Neural cell (in vitro differentiated cells): ENCODE results near the gene TMEM132C. TPM values are rescaled to one million over a fixed set of nuclear protein-coding genes. Genes with fewer than 3 reads are reported as not detected.

ENCODE experiments used
- H2AFZ ChIP-seq: fragments of 200-600, 300-800 bp; sonication (generic), shearing (Covaris generic); 2 replicates; pipeline ENCODE4 v1.6.0; 2014; ENCODE audit warnings: low read depth, mild to moderate bottlenecking, antibody characterized with exemption, low read length, moderate library complexity
- H3F3A ChIP-seq: fragments of 200-600 bp; shearing (Covaris generic); 2 replicates; pipeline ENCODE4 v1.6.1; 2016; ENCODE audit warnings: mild to moderate bottlenecking, moderate library complexity, mixed read lengths, antibody characterized with exemption, low read length; ENCODE audit not compliant: insufficient read depth, poor library complexity, severe bottlenecking
- H3K27ac ChIP-seq: fragments of 200-600, 300-800 bp; sonication (generic), shearing (Covaris generic); 2 replicates; pipeline ENCODE4 v1.5.1; 2014; ENCODE audit warnings: mild to moderate bottlenecking, low read length, moderate library complexity
- H3K27me3 ChIP-seq: fragments of 300-800, 200-600 bp; sonication (generic), shearing (Covaris generic); 2 replicates; pipeline ENCODE4 v1.6.0; 2014; ENCODE audit warnings: mild to moderate bottlenecking, low read depth, low read length, moderate library complexity; ENCODE audit not compliant: insufficient read depth
- H3K36me3 ChIP-seq: fragments of 300-800, 200-600 bp; sonication (generic), shearing (Covaris generic); 2 replicates; pipeline ENCODE4 v1.5.1; 2014; ENCODE audit warnings: mild to moderate bottlenecking, antibody characterized with exemption, low read length, moderate library complexity; ENCODE audit not compliant: insufficient read depth
- H3K4me2 ChIP-seq: fragments of 300-800, 200-600 bp; sonication (generic), shearing (Covaris generic); 2 replicates; pipeline ENCODE4 v1.6.0; 2014; ENCODE audit warnings: mild to moderate bottlenecking, low read length
- H3K4me3 ChIP-seq: fragments of 300-800, 200-600 bp; sonication (generic), shearing (Covaris generic); 2 replicates; pipeline ENCODE4 v1.5.1; 2014; ENCODE audit warnings: mild to moderate bottlenecking, low read length, moderate library complexity
- H3K79me2 ChIP-seq: fragments of 200-600 bp; shearing (Covaris generic); replicated peaks from 2 replicates; pipeline ENCODE4 v1.6.0; 2014; ENCODE audit warnings: mild to moderate bottlenecking, low read length, moderate library complexity; ENCODE audit not compliant: insufficient read depth
- H3K9ac ChIP-seq: fragments of 300-800, 200-600 bp; sonication (generic), shearing (Covaris generic); 2 replicates; pipeline ENCODE4 v1.6.1; 2016; ENCODE audit warnings: mild to moderate bottlenecking, low read length, mixed read lengths
- H3K9me2 ChIP-seq: fragments of 200-600 bp; shearing (Covaris generic); 2 replicates; pipeline ENCODE4 v1.6.1; 2016; ENCODE audit warnings: mild to moderate bottlenecking, low read length, mixed read lengths; ENCODE audit not compliant: insufficient read depth
- H3K9me3 ChIP-seq: fragments of 200-600, 300-800 bp; sonication (generic), shearing (Covaris generic); 2 replicates; pipeline ENCODE4 v1.6.1; 2016; ENCODE audit warnings: mild to moderate bottlenecking, mixed run types, low read length, moderate library complexity, mixed read lengths
- H4K20me1 ChIP-seq: fragments of 200-600 bp; shearing (Covaris generic); 2 replicates; pipeline ENCODE4 v1.6.1; 2016; ENCODE audit warnings: mild to moderate bottlenecking, mixed run types; ENCODE audit not compliant: insufficient read depth
- EP300 ChIP-seq: fragments of 450-650 bp; conservative IDR thresholded peaks from 2 replicates; pipeline ENCODE4 v1.6.1; 2014; ENCODE audit warnings: antibody characterized with exemption, mild to moderate bottlenecking, moderate library complexity; ENCODE audit not compliant: poor library complexity, severe bottlenecking
- EZH2 ChIP-seq: fragments of 200-600, 300-800 bp; shearing (Covaris generic), sonication (generic); IDR thresholded peaks from 2 replicates; pipeline ENCODE4 v1.6.1; 2014; ENCODE audit warnings: antibody characterized with exemption, low read length, borderline replicate concordance, mild to moderate bottlenecking; ENCODE audit not compliant: insufficient read depth, poor library complexity, severe bottlenecking
- MXI1 ChIP-seq: fragments of 450-650 bp; conservative IDR thresholded peaks from 2 replicates; pipeline ENCODE4 v1.6.1; 2014; ENCODE audit warnings: antibody characterized with exemption, mild to moderate bottlenecking; ENCODE audit not compliant: poor library complexity, severe bottlenecking
- POLR2AphosphoS5 ChIP-seq: IDR thresholded peaks from 2 replicates; pipeline ENCODE4 v1.6.1; 2012
- RAD21 ChIP-seq: fragments of 450-650 bp; conservative IDR thresholded peaks from 2 replicates; pipeline ENCODE4 v1.6.1; 2014; ENCODE audit warnings: antibody characterized with exemption, mild to moderate bottlenecking, moderate library complexity
- REST ChIP-seq: IDR thresholded peaks from 2 replicates; pipeline ENCODE4 v1.6.1; 2012; ENCODE audit warnings: borderline replicate concordance
- SMC3 ChIP-seq: fragments of 450-650 bp; conservative IDR thresholded peaks from 2 replicates; pipeline ENCODE4 v1.6.1; 2014; ENCODE audit warnings: antibody characterized with exemption, mild to moderate bottlenecking, moderate library complexity; ENCODE audit not compliant: poor library complexity
- TAF1 ChIP-seq: IDR thresholded peaks from 2 replicates; pipeline ENCODE4 v1.6.1; 2012; ENCODE audit warnings: low read depth
- polyA plus RNA-seq: library from polyadenylated mRNA; depleted of rRNA; stranded (reverse); fragments of >200 nt; gene quantifications from 2 replicates; pipeline ENCODE4 v1.2.3, GENCODE V29; 2014
- TF ChIP-seq, protein P1 (sequence below): fragments of 450-650 bp; IDR thresholded peaks from 2 replicates; pipeline ENCODE4 v1.5.1; 2014; ENCODE audit warnings: antibody characterized with exemption, mild to moderate bottlenecking, moderate library complexity; ENCODE audit not compliant: poor library complexity, severe bottlenecking

Gene TMEM132C
- polyA plus RNA-seq, 1 donor from 2014 or later: 0.06 TPM

GRCh38 chr12:128660532-128661225 is 393.7 kb downstream of the TMEM132C start:
- Histone ChIP-seq H3K4me2 (no peak overlapping the region), H3K9me2 (no peaks in the 10 kb centered on the region), H3K9me3 (no peaks in the 10 kb centered on the region), H3K27ac (no peak overlapping the region), H3K79me2 (no peaks in the 10 kb centered on the region), H3K27me3 (no peaks in the 10 kb centered on the region), H3K4me3 (no peak overlapping the region), H4K20me1 (no peaks in the 10 kb centered on the region), H2AFZ (no peak overlapping the region), H3F3A (no peaks in the 10 kb centered on the region), H3K9ac (no peak overlapping the region), H3K36me3 (no peaks in the 10 kb centered on the region)
- TF ChIP-seq, protein P1, sequence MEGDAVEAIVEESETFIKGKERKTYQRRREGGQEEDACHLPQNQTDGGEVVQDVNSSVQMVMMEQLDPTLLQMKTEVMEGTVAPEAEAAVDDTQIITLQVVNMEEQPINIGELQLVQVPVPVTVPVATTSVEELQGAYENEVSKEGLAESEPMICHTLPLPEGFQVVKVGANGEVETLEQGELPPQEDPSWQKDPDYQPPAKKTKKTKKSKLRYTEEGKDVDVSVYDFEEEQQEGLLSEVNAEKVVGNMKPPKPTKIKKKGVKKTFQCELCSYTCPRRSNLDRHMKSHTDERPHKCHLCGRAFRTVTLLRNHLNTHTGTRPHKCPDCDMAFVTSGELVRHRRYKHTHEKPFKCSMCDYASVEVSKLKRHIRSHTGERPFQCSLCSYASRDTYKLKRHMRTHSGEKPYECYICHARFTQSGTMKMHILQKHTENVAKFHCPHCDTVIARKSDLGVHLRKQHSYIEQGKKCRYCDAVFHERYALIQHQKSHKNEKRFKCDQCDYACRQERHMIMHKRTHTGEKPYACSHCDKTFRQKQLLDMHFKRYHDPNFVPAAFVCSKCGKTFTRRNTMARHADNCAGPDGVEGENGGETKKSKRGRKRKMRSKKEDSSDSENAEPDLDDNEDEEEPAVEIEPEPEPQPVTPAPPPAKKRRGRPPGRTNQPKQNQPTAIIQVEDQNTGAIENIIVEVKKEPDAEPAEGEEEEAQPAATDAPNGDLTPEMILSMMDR: no peak
- TF ChIP-seq RAD21 (no peak), EP300 (peak; percentile 97)

DNA sequence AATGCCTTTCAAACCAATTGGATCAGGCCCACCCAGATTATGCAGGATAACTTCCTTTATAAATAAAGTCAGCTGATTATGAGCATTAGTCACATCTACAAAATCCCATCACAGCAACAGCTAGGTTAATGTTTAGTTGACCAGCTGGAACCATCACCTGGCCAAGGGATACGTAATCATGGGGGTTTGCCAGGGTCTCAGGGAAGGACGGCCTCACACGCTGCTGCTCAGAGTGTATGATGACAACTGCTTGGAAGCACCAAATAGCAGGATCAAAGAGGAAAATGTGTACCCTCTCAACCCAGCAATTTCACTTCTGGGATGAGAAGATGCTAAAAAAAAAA is 394.2 kb downstream of the TMEM132C start:
- Histone ChIP-seq H3K4me2 (no peak overlapping the region), H3K9ac (no peak overlapping the region), H3K79me2 (no peaks in the 10 kb centered on the region), H3K9me3 (no peaks in the 10 kb centered on the region), H2AFZ (no peak overlapping the region), H3F3A (no peaks in the 10 kb centered on the region), H3K9me2 (no peaks in the 10 kb centered on the region), H4K20me1 (no peaks in the 10 kb centered on the region), H3K27ac (no peak overlapping the region), H3K4me3 (no peak overlapping the region), H3K36me3 (no peaks in the 10 kb centered on the region), H3K27me3 (no peaks in the 10 kb centered on the region)
- TF ChIP-seq TAF1: no peak

DNA sequence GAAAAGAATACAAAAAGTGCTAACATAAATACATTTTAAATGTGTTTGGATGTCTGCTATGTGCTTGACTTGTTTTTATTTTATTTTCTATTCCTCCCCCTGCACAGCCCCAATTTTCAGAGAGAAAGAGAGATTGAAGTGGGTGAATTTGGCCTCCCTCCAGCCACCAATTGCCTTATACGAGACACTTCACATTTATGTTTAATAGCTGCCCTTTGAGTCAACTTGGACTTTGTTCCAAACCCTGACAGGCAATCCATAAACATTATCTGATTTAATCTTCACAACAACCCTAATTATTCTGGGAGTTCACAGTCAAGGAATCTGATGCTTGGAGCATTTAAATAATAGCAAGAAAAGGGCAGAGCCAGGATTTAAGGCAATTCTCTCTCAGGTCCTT is 395.1 kb downstream of the TMEM132C start:
- Histone ChIP-seq H3K27ac (no peak overlapping the region), H3K9me2 (no peaks in the 10 kb centered on the region), H4K20me1 (no peaks in the 10 kb centered on the region), H3K27me3 (no peaks in the 10 kb centered on the region), H3K4me3 (no peak overlapping the region), H3K9ac (no peak overlapping the region), H3K36me3 (no peaks in the 10 kb centered on the region), H3K4me2 (no peak overlapping the region), H3F3A (no peaks in the 10 kb centered on the region), H2AFZ (no peak overlapping the region), H3K79me2 (no peaks in the 10 kb centered on the region), H3K9me3 (no peaks in the 10 kb centered on the region)
- no peak for TF ChIP-seq EP300
- TF ChIP-seq SMC3: no peak
- TF ChIP-seq TAF1: no peak

DNA sequence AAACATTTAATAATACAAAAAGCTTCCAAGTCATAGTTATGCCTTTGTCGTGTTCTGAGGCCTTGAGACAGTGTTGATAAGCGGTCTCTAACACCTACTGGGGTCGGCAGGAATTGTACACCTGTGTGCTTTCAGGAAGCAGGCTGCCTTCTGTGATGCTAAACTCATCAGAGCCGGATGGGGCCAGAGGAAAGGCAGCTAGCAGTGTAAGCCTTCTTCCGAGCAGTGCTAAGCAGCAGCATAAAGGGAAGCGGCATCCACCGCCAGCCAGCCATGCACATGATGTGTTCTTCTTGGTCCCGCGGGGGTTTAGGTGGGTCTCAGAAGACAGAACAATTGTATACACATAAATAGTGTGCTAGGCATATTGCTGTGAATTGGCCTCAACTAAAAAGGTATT is 397.5 kb downstream of the TMEM132C start:
- Histone ChIP-seq H3K9me2 (no peaks in the 10 kb centered on the region), H2AFZ (no peak overlapping the region), H3K27ac (peak overlapping the region; percentile 46), H3K4me2 (no peak overlapping the region), H3K36me3 (no peaks in the 10 kb centered on the region), H3K79me2 (no peaks in the 10 kb centered on the region), H3K9me3 (no peaks in the 10 kb centered on the region), H3F3A (no peaks in the 10 kb centered on the region), H3K4me3 (no peak overlapping the region), H3K9ac (peak overlapping the region; percentile 21), H4K20me1 (no peaks in the 10 kb centered on the region), H3K27me3 (no peaks in the 10 kb centered on the region)
- TF ChIP-seq, protein P1: no peak
- TF ChIP-seq TAF1 (no peak), SMC3 (no peak), POLR2AphosphoS5 (peak; percentile 61), EP300 (no peak), EZH2 (no peak), REST (no peak), RAD21 (peak; percentile 21), MXI1 (no peak)
